Keratinocyte (primary cell): Measurements from ENCODE around the gene DNAJC9. TPM values are rescaled to one million over a fixed set of nuclear protein-coding genes. Genes with fewer than 3 reads are reported as not detected.

Source experiments
- DNase-seq: peaks from one replicate; pipeline ENCODE4 v3.0.0-alpha.2; 2011; ENCODE audit warnings: low read depth, missing footprints, low spot score
- FAIRE-seq: peaks from 2 replicates; lab custom pipeline; 2011; peaks lifted over from hg19 to GRCh38; lab: Jason Lieb, UNC
- H2AFZ ChIP-seq: 2 replicates; pipeline ENCODE4 v1.6.0; 2012; ENCODE audit warnings: low read length, control low read depth, inconsistent platforms; ENCODE audit not compliant: control insufficient read depth
- H3K27ac ChIP-seq: 2 replicates; pipeline ENCODE4 v1.5.1; 2011; ENCODE audit warnings: low read length; ENCODE audit not compliant: control insufficient read depth, insufficient read depth
- H3K27me3 ChIP-seq: 3 replicates; pipeline ENCODE4 v1.6.0; 2011; ENCODE audit warnings: low read length; ENCODE audit not compliant: control insufficient read depth, insufficient read depth; ENCODE audit errors: extremely low read depth
- H3K36me3 ChIP-seq, 2 experiments: 2 replicates in 1 of 2; 3 replicates in 1 of 2; pipeline ENCODE4 v1.5.1; 2011; ENCODE audit warnings: low read length in 2 of 2, mild to moderate bottlenecking in 1 of 2; ENCODE audit not compliant: control insufficient read depth in 2 of 2, insufficient read depth in 2 of 2; ENCODE audit errors: extremely low read depth in 1 of 2
- H3K4me1 ChIP-seq: 3 replicates; pipeline ENCODE4 v1.5.1; 2011; ENCODE audit warnings: low read length; ENCODE audit not compliant: control insufficient read depth, insufficient read depth; ENCODE audit errors: extremely low read depth
- H3K4me2 ChIP-seq: 3 replicates; pipeline ENCODE4 v1.6.0; 2011; ENCODE audit warnings: low read depth, low read length; ENCODE audit not compliant: control insufficient read depth, insufficient read depth; ENCODE audit errors: extremely low read depth
- H3K4me3 ChIP-seq, 3 experiments: fragments of 200-600 bp in 1 of 3; sonication (generic) in 1 of 3; 2 replicates in 2 of 3; 3 replicates in 1 of 3; pipeline ENCODE4 v1.5.1; 2011 to 2016; ENCODE audit warnings: low read length in 3 of 3, mild to moderate bottlenecking in 3 of 3, control low read depth in 2 of 3, inconsistent platforms in 1 of 3, low read depth in 1 of 3, mixed read lengths in 1 of 3, mixed run types in 1 of 3, moderate library complexity in 1 of 3; ENCODE audit not compliant: control insufficient read depth in 2 of 3, insufficient read depth in 2 of 3; ENCODE audit errors: extremely low read depth in 1 of 3
- H3K79me2 ChIP-seq: 2 replicates; pipeline ENCODE4 v1.6.0; 2012; ENCODE audit warnings: low read length; ENCODE audit not compliant: control insufficient read depth, insufficient read depth
- H3K9ac ChIP-seq: 3 replicates; pipeline ENCODE4 v1.6.0; 2011; ENCODE audit warnings: low read length; ENCODE audit not compliant: control insufficient read depth, insufficient read depth; ENCODE audit errors: extremely low read depth
- H3K9me1 ChIP-seq: 3 replicates; pipeline ENCODE4 v1.6.0; 2011; ENCODE audit warnings: low read length; ENCODE audit not compliant: control insufficient read depth, insufficient read depth; ENCODE audit errors: extremely low read depth
- H3K9me3 ChIP-seq: 2 replicates; pipeline ENCODE4 v1.5.1; 2012; ENCODE audit warnings: low read depth, low read length; ENCODE audit not compliant: control insufficient read depth
- H4K20me1 ChIP-seq: 3 replicates; pipeline ENCODE4 v1.6.0; 2011; ENCODE audit warnings: low read length; ENCODE audit not compliant: control insufficient read depth, insufficient read depth; ENCODE audit errors: extremely low read depth
- EZH2 ChIP-seq: IDR thresholded peaks from one replicate; pipeline ENCODE4 v1.6.1; 2012; ENCODE audit warnings: inconsistent platforms, mild to moderate bottlenecking, low read length, moderate library complexity
- dilution Hi-C: fragments of 300-500 bp; cut with MboI; formaldehyde crosslinking; loops from one replicate; pipeline ENCODE4 v1.7.0; 2020; ENCODE audit warnings: low sequenced_read_pairs; ENCODE audit not compliant: extremely low pct_ligation_motif_present
- polyA plus RNA-seq, 5 experiments: library from polyadenylated mRNA; depleted of rRNA in 3 of 5; stranded (reverse) in 3 of 5; stranded (forward) in 1 of 5; unstranded in 1 of 5; fragments of >200 nt; gene quantifications; 1 replicate in 1 of 5; 2 replicates in 3 of 5; 3 replicates in 1 of 5; pipeline versions ENCODE4 v1.2.1 to v1.2.3, GENCODE V29; 2011 to 2012; ENCODE audit warnings: missing spikeins in 2 of 5, low read depth in 1 of 5, low replicate concordance in 1 of 5
- TF ChIP-seq, protein P1 (sequence below), 3 experiments: IDR thresholded peaks in 1 of 3; conservative IDR thresholded peaks in 1 of 3; optimal IDR thresholded peaks in 1 of 3; 2 replicates in 2 of 3; 3 replicates in 1 of 3; pipeline versions ENCODE3 to v1.5.1; 2011; ENCODE audit warnings: low read length in 3 of 3, mild to moderate bottlenecking in 3 of 3, moderate library complexity in 2 of 3, control low read depth in 1 of 3, inconsistent platforms in 1 of 3; ENCODE audit not compliant: insufficient read depth in 2 of 3; ENCODE audit errors: extremely low read depth in 1 of 3

DNAJC9 gene
- polyA plus RNA-seq, 1 donor (not counting 4 experiments of a cell fraction or from before 2014, with no cell fraction given) = 23.3 TPM

DNA sequence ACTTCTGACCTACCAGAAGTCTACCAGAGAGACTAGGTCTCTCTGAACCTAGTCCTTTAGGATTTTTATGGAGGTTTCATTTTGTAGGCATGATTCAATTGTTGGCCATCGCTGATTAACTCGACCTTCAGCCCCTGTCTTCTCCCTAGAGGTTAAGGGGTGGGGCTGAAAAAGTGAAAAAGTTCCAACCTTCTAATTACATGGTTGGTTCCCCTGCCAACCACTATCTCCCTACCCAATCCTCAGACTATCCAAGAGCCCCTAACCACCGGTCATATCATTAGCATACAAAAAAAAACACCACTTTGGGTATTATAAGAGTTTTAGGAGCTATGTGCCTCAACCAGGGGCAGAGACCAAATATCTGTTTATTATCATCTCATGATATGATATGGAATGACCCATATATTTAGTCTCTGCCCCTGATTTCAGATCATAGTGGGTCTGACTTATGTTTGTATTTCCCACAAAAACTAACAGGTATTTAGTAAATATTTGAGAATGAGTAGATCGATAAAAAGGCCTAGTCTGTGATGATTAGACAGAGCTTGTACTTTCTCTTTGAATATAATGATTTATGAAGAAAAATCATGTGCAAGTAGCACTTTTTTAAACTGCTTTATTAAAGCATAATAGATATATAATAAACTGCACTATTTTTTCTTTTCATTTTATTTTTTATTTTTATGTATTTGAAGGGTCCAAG is 35.8 kb downstream of the DNAJC9 start:
- dilution Hi-C loops = no loop called here
- H3K36me3 ChIP-seq = peaks cover 2 to 4% of the 10 kb centered on the region in 2 experiments

DNA sequence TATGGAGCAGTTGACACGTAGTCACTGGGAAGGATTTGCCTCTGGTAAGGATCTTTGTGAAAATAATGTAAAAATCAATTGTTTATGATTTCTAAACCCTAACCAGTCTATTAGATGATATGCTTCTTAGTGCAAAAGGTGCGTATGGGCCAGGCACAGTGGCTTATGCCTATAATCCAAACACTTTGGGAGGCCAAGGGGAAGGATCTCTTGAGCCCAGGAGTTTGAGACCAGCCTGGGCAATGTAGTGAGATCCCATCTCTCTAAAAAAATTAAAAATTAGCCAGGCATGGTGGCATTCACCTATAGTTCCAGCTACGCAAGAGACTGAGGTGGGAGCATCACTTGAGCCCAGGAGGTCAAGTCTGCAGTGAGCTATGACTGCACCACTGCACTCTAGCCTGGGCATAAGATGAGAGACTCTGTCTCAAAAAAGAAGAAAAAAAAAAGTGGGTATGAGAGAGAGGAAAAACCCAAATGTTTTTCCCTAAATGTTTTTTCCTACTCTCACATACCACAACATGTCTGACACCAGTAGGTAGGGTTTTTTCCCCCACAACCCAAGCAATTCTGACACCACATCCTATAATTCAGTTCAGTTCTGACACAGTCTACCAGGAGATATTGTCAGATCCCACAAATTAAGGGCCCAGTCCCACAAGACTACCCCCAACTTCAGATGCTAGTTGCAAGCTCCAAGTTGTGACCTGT is 36.5 kb downstream of the DNAJC9 start:
- dilution Hi-C loops = no loop called here
- Histone ChIP-seq H3K36me3 (peaks cover 2 to 3% of the 10 kb centered on the region in 2 experiments), H3K27ac (no peak overlapping the region), H3K9ac (no peak overlapping the region), H4K20me1 (no peaks in the 10 kb centered on the region), H3K4me3 (no peak overlapping the region), H3K79me2 (no peaks in the 10 kb centered on the region), H3K27me3 (no peaks in the 10 kb centered on the region), H3K9me3 (peaks cover 2% of the 10 kb centered on the region), H3K9me1 (no peaks in the 10 kb centered on the region), H3K4me2 (no peak overlapping the region), H3K4me1 (peaks cover 9% of the 10 kb centered on the region), H2AFZ (no peak overlapping the region)
- FAIRE-seq (no peak), DNase-seq (no peak)
- TF ChIP-seq, protein P1, sequence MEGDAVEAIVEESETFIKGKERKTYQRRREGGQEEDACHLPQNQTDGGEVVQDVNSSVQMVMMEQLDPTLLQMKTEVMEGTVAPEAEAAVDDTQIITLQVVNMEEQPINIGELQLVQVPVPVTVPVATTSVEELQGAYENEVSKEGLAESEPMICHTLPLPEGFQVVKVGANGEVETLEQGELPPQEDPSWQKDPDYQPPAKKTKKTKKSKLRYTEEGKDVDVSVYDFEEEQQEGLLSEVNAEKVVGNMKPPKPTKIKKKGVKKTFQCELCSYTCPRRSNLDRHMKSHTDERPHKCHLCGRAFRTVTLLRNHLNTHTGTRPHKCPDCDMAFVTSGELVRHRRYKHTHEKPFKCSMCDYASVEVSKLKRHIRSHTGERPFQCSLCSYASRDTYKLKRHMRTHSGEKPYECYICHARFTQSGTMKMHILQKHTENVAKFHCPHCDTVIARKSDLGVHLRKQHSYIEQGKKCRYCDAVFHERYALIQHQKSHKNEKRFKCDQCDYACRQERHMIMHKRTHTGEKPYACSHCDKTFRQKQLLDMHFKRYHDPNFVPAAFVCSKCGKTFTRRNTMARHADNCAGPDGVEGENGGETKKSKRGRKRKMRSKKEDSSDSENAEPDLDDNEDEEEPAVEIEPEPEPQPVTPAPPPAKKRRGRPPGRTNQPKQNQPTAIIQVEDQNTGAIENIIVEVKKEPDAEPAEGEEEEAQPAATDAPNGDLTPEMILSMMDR (optimal IDR thresholded peaks at IDR 0.05 in 1 of 3, IDR thresholded peaks at IDR 0.05 in 1 of 3, conservative IDR thresholded peaks at IDR 0.05 in 1 of 3; ENCODE audit: extremely low read depth in 1 of 3, insufficient read depth in 2 of 3, low read length in 3 of 3) = no peak
- no peak for TF ChIP-seq EZH2

More for the DNA sequence above, 35.8 kb downstream of the DNAJC9 start:
- Histone ChIP-seq H3K79me2 (no peaks in the 10 kb centered on the region), H3K27ac (no peak overlapping the region), H3K27me3 (no peaks in the 10 kb centered on the region), H3K4me3 (no peak overlapping the region), H3K9me1 (no peaks in the 10 kb centered on the region), H4K20me1 (no peaks in the 10 kb centered on the region), H3K9ac (no peak overlapping the region), H3K4me1 (peaks cover 9% of the 10 kb centered on the region), H2AFZ (no peak overlapping the region), H3K4me2 (no peak overlapping the region), H3K9me3 (peaks cover 2% of the 10 kb centered on the region)
- FAIRE-seq (no peak), DNase-seq (no peak)
- no peak for TF ChIP-seq EZH2
- TF ChIP-seq, protein P1 (optimal IDR thresholded peaks at IDR 0.05 in 1 of 3, IDR thresholded peaks at IDR 0.05 in 1 of 3, conservative IDR thresholded peaks at IDR 0.05 in 1 of 3; ENCODE audit: extremely low read depth in 1 of 3, insufficient read depth in 2 of 3, low read length in 3 of 3) = no peak
